Measurements from ENCODE around the gene FRMD1.

FRMD1 gene

DNA sequence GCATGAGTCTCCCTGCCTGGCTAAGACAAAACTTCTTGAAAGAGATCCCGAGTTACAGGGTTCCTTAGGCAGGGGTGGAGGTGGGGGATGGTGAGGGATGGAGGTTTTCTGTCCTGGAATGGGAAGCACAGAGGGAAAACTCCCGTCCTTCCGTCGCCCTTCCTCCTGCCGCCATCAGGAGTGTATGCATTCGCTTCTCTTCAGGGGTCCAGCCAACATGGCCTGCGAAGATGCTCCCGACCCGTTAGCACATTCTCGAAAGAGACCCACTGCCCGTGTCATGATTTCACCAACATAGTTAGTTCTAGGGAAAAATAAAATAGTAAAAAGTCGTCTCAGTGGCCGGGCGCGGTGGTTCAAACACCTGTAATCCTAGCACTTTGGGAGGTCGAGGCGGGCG is 44.5 kb downstream of the FRMD1 start:
- no peaks in the 10 kb centered on the region for H3K79me2 ChIP-seq (ENCODE audit: insufficient read depth, low read length)
- H3K4me1 ChIP-seq (ENCODE audit: insufficient read depth, low read length): no peaks in the 10 kb centered on the region
- no peak overlapping the region for H3K27ac ChIP-seq (ENCODE audit: low read length)
- no peak overlapping the region for H3K4me3 ChIP-seq (ENCODE audit: low read depth in 1 of 2, low read length in 2 of 2)
- H4K20me1 ChIP-seq (ENCODE audit: insufficient read depth, low read length): no peaks in the 10 kb centered on the region
- no peak for TF ChIP-seq EZH2 (IDR thresholded peaks at IDR 0.05; ENCODE audit: borderline replicate concordance, low read depth, low read length, severe bottlenecking)
- TF ChIP-seq, protein P1, sequence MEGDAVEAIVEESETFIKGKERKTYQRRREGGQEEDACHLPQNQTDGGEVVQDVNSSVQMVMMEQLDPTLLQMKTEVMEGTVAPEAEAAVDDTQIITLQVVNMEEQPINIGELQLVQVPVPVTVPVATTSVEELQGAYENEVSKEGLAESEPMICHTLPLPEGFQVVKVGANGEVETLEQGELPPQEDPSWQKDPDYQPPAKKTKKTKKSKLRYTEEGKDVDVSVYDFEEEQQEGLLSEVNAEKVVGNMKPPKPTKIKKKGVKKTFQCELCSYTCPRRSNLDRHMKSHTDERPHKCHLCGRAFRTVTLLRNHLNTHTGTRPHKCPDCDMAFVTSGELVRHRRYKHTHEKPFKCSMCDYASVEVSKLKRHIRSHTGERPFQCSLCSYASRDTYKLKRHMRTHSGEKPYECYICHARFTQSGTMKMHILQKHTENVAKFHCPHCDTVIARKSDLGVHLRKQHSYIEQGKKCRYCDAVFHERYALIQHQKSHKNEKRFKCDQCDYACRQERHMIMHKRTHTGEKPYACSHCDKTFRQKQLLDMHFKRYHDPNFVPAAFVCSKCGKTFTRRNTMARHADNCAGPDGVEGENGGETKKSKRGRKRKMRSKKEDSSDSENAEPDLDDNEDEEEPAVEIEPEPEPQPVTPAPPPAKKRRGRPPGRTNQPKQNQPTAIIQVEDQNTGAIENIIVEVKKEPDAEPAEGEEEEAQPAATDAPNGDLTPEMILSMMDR (IDR thresholded peaks at IDR 0.05; ENCODE audit: borderline replicate concordance, extremely low read depth, low read length, poor library complexity, severe bottlenecking): no peak
- H3K27me3 ChIP-seq (ENCODE audit: insufficient read depth, low read length, poor library complexity): no peaks in the 10 kb centered on the region
- no peak overlapping the region for H3K9ac ChIP-seq (ENCODE audit: low read depth, low read length)
- H3K36me3 ChIP-seq (ENCODE audit: insufficient read depth, low read length): no peaks in the 10 kb centered on the region
- DNase-seq: no peak
- no peak overlapping the region for H2AFZ ChIP-seq (ENCODE audit: low read depth, low read length)
- no peak overlapping the region for H3K4me2 ChIP-seq (ENCODE audit: insufficient read depth, low read length)
- peaks cover 19% of the 10 kb centered on the region for H3K9me3 ChIP-seq (ENCODE audit: insufficient read depth, low read length, severe bottlenecking)
- no peak for ATAC-seq (ENCODE audit: insufficient read depth, low read depth)

DNA sequence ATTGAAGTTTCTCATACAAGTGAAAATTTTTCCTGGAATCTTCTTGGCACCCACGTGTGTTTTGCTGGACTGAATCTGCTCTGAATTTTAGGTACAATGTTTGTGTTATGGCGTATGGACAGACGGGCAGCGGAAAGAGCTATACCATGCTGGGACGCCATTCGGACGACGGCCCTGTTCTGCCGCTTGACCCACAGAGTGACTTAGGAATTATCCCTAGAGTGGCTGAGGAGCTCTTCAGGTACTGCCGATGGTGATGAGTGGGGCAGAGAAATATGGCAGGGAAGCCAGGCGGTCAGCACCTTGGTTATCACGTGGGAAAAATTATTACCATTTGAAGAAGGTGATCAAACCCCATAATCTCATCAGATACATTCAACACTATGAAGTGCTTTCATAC is 45.2 kb downstream of the FRMD1 start:
- no peak for ATAC-seq (ENCODE audit: insufficient read depth, low read depth)
- no peaks in the 10 kb centered on the region for H3K4me1 ChIP-seq (ENCODE audit: insufficient read depth, low read length)
- TF ChIP-seq EZH2 (IDR thresholded peaks at IDR 0.05; ENCODE audit: borderline replicate concordance, low read depth, low read length, severe bottlenecking): no peak
- TF ChIP-seq, protein P1 (IDR thresholded peaks at IDR 0.05; ENCODE audit: borderline replicate concordance, extremely low read depth, low read length, poor library complexity, severe bottlenecking): no peak

DNA sequence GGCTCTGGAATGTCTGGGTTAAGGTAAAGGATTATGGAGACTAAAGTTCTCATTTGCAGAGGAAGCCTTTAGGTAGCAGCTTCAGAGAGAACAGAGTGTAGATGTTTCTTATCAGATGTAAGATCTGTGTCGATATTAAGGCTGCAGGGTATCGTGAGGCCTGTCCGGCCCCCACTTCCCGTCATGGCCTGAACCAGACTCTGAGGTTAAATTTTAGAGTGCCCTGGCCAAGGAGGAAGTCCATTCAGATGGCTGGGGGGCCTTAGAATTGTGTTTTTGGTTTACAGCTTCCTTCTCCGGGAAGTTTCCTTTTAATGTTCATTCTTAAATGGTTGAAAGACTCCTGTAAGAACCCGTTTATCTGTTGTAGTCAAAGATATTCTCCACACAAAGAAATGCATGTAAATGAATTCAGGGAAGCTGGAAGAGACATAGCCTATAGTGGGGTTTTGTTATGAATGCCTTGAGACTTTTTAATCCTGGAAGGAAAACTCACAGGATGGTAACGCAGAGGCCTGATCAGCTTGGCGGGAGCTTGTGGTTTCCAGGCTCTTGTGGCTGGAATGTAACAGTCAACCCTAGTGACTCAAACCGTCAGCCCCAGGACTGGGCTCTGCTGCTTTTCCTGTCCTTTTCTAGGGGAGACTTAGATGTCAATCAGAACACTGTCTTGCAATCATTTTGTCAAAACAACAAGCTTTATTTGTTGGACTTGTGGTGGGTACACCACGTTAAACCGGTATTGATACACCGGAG is 46.8 kb downstream of the FRMD1 start:
- Histone ChIP-seq H2AFZ (ENCODE audit: low read depth, low read length) (no peak overlapping the region), H4K20me1 (ENCODE audit: insufficient read depth, low read length) (no peaks in the 10 kb centered on the region), H3K27ac (ENCODE audit: low read length) (no peak overlapping the region), H3K9ac (ENCODE audit: low read depth, low read length) (no peak overlapping the region), H3K4me3 (ENCODE audit: low read depth in 1 of 2, low read length in 2 of 2) (no peak overlapping the region), H3K27me3 (ENCODE audit: insufficient read depth, low read length, poor library complexity) (no peaks in the 10 kb centered on the region), H3K4me1 (ENCODE audit: insufficient read depth, low read length) (no peaks in the 10 kb centered on the region), H3K9me3 (ENCODE audit: insufficient read depth, low read length, severe bottlenecking) (peaks cover 7% of the 10 kb centered on the region), H3K4me2 (ENCODE audit: insufficient read depth, low read length) (no peak overlapping the region), H3K79me2 (ENCODE audit: insufficient read depth, low read length) (no peaks in the 10 kb centered on the region), H3K36me3 (ENCODE audit: insufficient read depth, low read length) (no peaks in the 10 kb centered on the region)
- DNase-seq: no peak
- no peak for ATAC-seq (ENCODE audit: insufficient read depth, low read depth)
- TF ChIP-seq, protein P1 (IDR thresholded peaks at IDR 0.05; ENCODE audit: borderline replicate concordance, extremely low read depth, low read length, poor library complexity, severe bottlenecking): no peak

More for the DNA sequence above, 45.2 kb downstream of the FRMD1 start:
- H3K36me3 ChIP-seq (ENCODE audit: insufficient read depth, low read length): no peaks in the 10 kb centered on the region
- H3K79me2 ChIP-seq (ENCODE audit: insufficient read depth, low read length): no peaks in the 10 kb centered on the region
- no peak for DNase-seq
- no peaks in the 10 kb centered on the region for H4K20me1 ChIP-seq (ENCODE audit: insufficient read depth, low read length)
- H3K4me3 ChIP-seq (ENCODE audit: low read depth in 1 of 2, low read length in 2 of 2): no peak overlapping the region
- peaks cover 14% of the 10 kb centered on the region for H3K9me3 ChIP-seq (ENCODE audit: insufficient read depth, low read length, severe bottlenecking)
- no peak overlapping the region for H3K27ac ChIP-seq (ENCODE audit: low read length)
- H3K27me3 ChIP-seq (ENCODE audit: insufficient read depth, low read length, poor library complexity): no peaks in the 10 kb centered on the region
- no peak overlapping the region for H2AFZ ChIP-seq (ENCODE audit: low read depth, low read length)
- H3K4me2 ChIP-seq (ENCODE audit: insufficient read depth, low read length): no peak overlapping the region
- H3K9ac ChIP-seq (ENCODE audit: low read depth, low read length): no peak overlapping the region
